A549 treated with AZD9567 at 1 μM for 4 hours (cell line): ENCODE measurements around the gene TNFSF18. TPM values are rescaled to one million over a fixed set of nuclear protein-coding genes. Genes with fewer than 3 reads are reported as not detected.

ENCODE experiments used
- total RNA-seq: library from RNA; stranded (reverse); fragments of 200-300 nt; extraction: Qiagen RNA extraction; gene quantifications from 5 replicates; pipeline ENCODE4 v1.2.3, GENCODE V29; 2022; ENCODE audit not compliant: insufficient read depth

The TNFSF18 gene
- total RNA-seq: not detected in 5 replicates

GRCh38 chr1:173050865-173051264 lies at the start of gene TNFSF18:
Gene TNFSF18 (minus strand): TSS chr1:173050941. CDS start chr1:173050896, 45 bp downstream.

Other genes with a start within 250 kb of the TNFSF18 start
- gene TNFSF4, start 156.4 kb upstream of the TNFSF18 start, total RNA-seq: 0.04 to 0.07 TPM (median 0.05 TPM) in 4 of 5 replicates, not detected in the other